GM12872 (cell line): ENCODE results near the gene FHIT.

Source experiments
- TF ChIP-seq, protein P1 (sequence below): IDR thresholded peaks from 3 replicates; pipeline ENCODE4 v1.5.1; 2011; ENCODE audit warnings: low read depth, mild to moderate bottlenecking, low read length, moderate library complexity; ENCODE audit not compliant: insufficient read depth

The FHIT gene

DNA sequence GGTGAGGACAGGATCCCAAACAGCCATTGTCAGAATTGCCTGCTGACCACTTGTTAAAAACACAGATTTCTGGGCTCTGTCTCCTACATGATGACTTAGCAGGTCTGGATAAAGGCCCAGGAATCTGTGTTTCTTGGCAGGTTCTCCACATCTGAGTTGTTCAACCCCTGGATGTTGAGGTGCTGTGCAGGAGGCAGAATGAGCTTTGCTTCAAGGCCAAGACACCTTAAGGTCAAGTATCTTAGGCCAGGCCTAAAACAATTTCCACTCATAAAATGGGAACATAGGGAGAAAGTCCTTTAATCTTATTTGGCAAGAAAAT, 1522.7 kb downstream of the FHIT start:
- TF ChIP-seq, protein P1, sequence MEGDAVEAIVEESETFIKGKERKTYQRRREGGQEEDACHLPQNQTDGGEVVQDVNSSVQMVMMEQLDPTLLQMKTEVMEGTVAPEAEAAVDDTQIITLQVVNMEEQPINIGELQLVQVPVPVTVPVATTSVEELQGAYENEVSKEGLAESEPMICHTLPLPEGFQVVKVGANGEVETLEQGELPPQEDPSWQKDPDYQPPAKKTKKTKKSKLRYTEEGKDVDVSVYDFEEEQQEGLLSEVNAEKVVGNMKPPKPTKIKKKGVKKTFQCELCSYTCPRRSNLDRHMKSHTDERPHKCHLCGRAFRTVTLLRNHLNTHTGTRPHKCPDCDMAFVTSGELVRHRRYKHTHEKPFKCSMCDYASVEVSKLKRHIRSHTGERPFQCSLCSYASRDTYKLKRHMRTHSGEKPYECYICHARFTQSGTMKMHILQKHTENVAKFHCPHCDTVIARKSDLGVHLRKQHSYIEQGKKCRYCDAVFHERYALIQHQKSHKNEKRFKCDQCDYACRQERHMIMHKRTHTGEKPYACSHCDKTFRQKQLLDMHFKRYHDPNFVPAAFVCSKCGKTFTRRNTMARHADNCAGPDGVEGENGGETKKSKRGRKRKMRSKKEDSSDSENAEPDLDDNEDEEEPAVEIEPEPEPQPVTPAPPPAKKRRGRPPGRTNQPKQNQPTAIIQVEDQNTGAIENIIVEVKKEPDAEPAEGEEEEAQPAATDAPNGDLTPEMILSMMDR = no peak

DNA sequence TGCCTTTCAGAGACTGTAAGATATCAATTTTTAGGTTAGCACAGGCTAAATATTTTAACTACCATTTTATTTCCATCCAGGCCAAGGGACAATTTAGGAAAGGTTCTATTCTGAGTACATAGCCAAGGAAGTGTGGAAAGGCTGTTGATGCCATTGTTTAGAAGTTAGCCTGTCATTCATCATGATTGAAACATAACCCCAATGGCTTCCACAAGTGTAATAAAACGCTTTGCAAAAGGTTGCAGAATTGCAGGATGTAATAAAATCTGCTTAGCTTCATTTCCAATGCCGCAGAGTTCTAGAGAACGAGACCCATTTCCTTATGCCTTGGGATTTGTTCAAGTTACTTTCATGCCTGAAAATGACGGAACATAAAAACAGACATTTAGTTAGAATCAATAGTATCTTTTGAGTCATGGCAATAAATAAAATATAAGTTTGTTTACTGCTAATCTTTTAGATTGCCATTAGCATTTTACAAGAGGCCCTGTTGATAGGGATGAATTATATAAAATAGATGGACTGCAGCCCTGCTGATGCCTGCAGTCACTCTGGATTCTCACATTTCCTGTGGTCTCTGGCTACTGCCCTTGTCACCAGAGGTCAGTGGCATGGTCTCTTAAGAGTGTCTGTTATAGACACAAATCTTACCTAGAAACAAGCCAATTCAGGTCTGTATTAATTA, 1523.2 kb downstream of the FHIT start:
- TF ChIP-seq, protein P1 = no peak

DNA sequence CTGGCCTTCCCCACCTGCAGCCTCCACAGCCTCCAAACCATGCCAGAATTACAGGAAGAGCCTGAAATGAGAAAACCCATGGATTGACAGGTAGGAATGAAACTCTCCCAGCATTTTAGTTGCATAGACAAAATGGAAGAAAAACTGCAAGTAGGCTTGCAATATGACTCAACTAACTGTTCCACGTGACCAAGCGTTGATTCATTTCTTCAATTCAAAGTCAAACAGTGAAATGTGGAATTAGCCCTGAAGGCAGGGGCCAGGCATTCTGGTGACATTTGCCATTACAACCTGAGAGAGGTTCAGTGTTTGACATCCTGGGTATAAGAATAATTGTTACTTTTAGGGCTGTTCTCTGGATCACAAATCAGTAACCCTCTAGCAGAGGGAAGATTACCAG, 1525.0 kb downstream of the FHIT start:
- TF ChIP-seq, protein P1 = no peak

DNA sequence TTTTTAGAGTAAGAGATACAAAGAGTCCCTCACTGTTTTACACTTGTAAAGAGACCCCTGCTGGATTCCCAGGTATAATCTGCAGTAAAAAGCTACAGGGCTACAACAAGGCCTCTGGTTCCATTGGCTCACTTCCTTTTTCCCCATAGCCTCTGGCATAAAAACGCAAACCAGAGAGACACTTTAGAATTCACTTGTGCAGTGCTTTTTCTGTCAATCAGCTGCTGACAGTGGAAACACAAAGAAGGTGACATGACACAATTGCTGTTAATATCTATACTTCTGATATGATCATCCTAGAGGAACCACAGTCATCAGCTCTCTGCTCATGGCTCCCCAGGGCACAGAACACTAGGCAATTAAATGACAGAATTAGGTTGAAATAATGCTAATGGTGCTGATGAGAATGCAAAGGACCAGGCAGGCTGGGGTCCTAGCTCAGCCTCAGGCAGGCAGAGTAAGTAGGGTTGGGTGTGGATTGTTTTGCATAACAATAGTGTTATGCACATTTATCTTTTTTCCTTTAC, 1533.5 kb downstream of the FHIT start:
- TF ChIP-seq, protein P1 = no peak

DNA sequence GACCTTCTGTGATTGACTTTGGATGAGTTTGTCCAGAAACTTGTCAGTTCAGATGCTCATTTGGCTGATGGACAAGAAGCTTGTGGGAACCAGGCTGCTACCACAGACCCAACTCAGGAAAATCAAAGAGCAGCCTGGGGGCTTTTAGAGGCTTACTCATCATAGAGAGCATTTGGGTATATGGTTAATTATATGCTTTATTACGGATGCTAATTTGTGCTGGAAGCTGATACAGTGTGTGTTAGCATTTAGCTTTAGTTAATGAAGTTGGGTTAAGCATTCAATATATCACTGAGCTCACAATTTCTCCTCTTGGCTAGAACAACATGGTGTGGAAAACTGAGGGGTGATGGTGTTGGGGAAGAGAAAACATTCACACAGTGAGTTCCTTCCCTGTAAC, 1537.2 kb downstream of the FHIT start:
- TF ChIP-seq, protein P1 = no peak

DNA sequence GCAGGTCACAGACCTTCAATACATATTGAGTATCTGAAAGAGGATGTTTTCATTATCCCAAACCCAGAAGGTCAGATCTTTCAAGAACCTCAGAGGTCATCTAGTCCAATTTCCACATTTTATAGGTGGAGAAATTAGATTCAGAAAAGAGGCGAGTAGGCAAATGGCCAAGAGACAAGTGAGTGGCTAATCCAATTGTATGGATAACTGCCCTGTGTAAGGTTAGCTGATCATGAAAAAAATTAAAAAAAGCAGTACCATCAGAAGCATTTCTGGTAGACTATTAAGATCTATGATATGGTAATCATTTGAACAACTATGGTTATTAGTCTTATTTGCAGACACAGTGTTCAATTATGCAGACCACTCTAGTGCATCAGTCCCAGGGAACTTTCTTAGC, 1540.7 kb downstream of the FHIT start:
- TF ChIP-seq, protein P1 = no peak

DNA sequence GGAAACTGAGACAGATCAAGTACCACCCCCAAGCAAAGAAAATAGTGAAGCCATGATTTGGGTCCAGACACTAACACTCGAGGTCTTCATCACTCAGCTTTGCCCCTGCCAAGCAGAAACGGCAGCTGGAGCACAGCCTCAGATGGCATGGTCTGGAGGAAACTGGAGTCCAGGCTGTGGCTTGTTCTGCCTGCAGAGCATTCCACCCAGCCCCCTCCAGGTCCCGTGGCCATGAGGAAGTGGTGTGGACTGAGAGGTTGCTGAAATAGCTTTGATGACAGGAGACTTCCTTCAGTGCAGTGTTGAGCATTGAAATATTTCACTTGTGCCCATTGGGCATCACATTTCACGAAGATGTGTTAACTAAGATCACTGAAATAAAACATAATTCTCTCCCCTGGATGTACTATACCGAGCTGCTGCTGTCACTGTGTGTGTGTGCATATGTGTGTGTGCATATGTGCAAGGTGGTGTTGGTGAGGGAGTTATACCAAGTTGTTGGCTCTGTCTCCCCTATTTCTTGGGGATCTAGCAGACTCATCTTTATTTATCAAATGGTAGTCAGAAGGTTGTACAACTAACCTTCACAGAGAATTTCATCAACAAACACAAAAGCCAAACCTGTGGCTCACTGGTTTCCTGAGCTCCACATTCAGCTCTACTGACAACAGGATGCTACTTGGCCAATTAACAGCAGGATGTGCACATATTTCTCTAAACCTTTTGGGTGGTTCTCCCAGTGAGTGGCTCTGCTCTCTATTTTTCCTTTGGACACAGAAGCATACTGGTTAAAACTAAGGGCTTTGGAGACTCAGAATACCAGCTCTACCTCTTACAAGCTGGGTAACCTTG, 1541.3 kb downstream of the FHIT start:
- TF ChIP-seq, protein P1 = no peak
